HepG2 (cell line): ENCODE data around the gene TUBB4B.

Experiments
- EZH2 ChIP-seq: conservative IDR thresholded peaks from 2 replicates; pipeline ENCODE4 v1.6.1; 2012; ENCODE audit warnings: mild to moderate bottlenecking, low read depth, low read length, moderate library complexity
- MYNN ChIP-seq: sonication (generic); formaldehyde crosslinking; IDR thresholded peaks from 2 replicates; pipeline ENCODE4 v1.4.0; 2020; ENCODE audit warnings: mild to moderate bottlenecking, low read depth, missing genetic modification reagents
- POLR2A ChIP-seq, 2 experiments: IDR thresholded peaks; 2 replicates each; pipeline ENCODE4 v1.6.1; 2011; ENCODE audit warnings: low read depth in 2 of 2, low read length in 2 of 2, mild to moderate bottlenecking in 1 of 2, moderate library complexity in 1 of 2; ENCODE audit not compliant: insufficient read depth in 1 of 2
- POLR2AphosphoS5 ChIP-seq: IDR thresholded peaks from 2 replicates; pipeline ENCODE4 v1.6.1; 2012; ENCODE audit warnings: low read depth, low read length
- SP2 ChIP-seq: sonication (generic); formaldehyde crosslinking; IDR thresholded peaks from 2 replicates; pipeline ENCODE4 v1.5.1; 2020; ENCODE audit warnings: mild to moderate bottlenecking, missing genetic modification reagents
- TAF1 ChIP-seq: sonication (generic); formaldehyde crosslinking; IDR thresholded peaks from 2 replicates; pipeline ENCODE4 v1.4.0; 2020; ENCODE audit warnings: missing genetic modification reagents
- YY1 ChIP-seq: IDR thresholded peaks from 2 replicates; pipeline ENCODE4 v1.6.1; 2011; ENCODE audit warnings: low read length, low read depth, moderate library complexity, mild to moderate bottlenecking; ENCODE audit not compliant: insufficient read depth, insufficient replicate concordance

GRCh38 chr9:137218212-137218753, 22.8 kb upstream of the TUBB4B start:
- TF ChIP-seq POLR2A (IDR thresholded peaks at IDR 0.05; ENCODE audit: insufficient read depth in 1 of 2, low read depth in 2 of 2, low read length in 2 of 2) = no peak
- TF ChIP-seq POLR2AphosphoS5 = no peak
- no peak for TF ChIP-seq MYNN
- no peak for TF ChIP-seq YY1
- TF ChIP-seq TAF1 (CRISPR knock-in tag) = no peak
- TF ChIP-seq EZH2 = no peak
- TF ChIP-seq SP2 (CRISPR knock-in tag) = no peak
